Measurements from ENCODE around the gene CFAP92.

CFAP92 gene

GRCh38 chr3:129025691-129026435 lies 32.0 kb upstream of the CFAP92 start:
- no peak for DNase-seq

- DNase-seq, result no peak
Observed at GRCh38 chr3:129025108-129025507, 31.2 kb upstream of the CFAP92 start.

- DNase-seq, result peak; percentile 59
Observed at GRCh38 chr3:129023909-129024308, 30.0 kb upstream of the CFAP92 start.

- DNase-seq, result no peak
Observed at GRCh38 chr3:129023008-129023358, 29.1 kb upstream of the CFAP92 start.

- DNase-seq, result no peak
Observed at GRCh38 chr3:129022114-129023007, 28.5 kb upstream of the CFAP92 start.

- DNase-seq, result no peak
Observed at GRCh38 chr3:129021140-129021551, 27.3 kb upstream of the CFAP92 start.

GRCh38 chr3:129020691-129021090 lies 26.8 kb upstream of the CFAP92 start:
- DNase-seq, result no peak

- no peak for DNase-seq
Observed at GRCh38 chr3:129019266-129019665, 25.4 kb upstream of the CFAP92 start.

GRCh38 chr3:129018751-129019150 lies 24.9 kb upstream of the CFAP92 start:
- no peak for DNase-seq

- DNase-seq, result no peak
Observed at GRCh38 chr3:129018271-129018670, 24.4 kb upstream of the CFAP92 start.

GRCh38 chr3:129017484-129017899 lies 23.6 kb upstream of the CFAP92 start:
- no peak for DNase-seq

GRCh38 chr3:129016720-129017483 lies 23.0 kb upstream of the CFAP92 start:
- no peak for DNase-seq

GRCh38 chr3:129016356-129016719 lies 22.5 kb upstream of the CFAP92 start:
- DNase-seq, result peak; percentile 96

- no peak for DNase-seq
Observed at GRCh38 chr3:129015388-129016105, 21.7 kb upstream of the CFAP92 start.

GRCh38 chr3:129014793-129015345 lies 21.0 kb upstream of the CFAP92 start:
- no peak for DNase-seq

GRCh38 chr3:129014148-129014547 lies 20.3 kb upstream of the CFAP92 start:
- no peak for DNase-seq

- DNase-seq, result peak; percentile 3
Observed at GRCh38 chr3:129013491-129013891, 19.6 kb upstream of the CFAP92 start.

GRCh38 chr3:129010310-129010956 lies 16.6 kb upstream of the CFAP92 start:
- DNase-seq, result no peak

- DNase-seq, result no peak
Observed at GRCh38 chr3:129009266-129009665, 15.4 kb upstream of the CFAP92 start.

GRCh38 chr3:129007792-129008191 lies 13.9 kb upstream of the CFAP92 start:
- DNase-seq, result no peak

GRCh38 chr3:129006864-129007263 lies 13.0 kb upstream of the CFAP92 start:
- DNase-seq, result no peak

Data from COR-L47 (cell line).